Measurements from ENCODE around the gene CD14. TPM values are rescaled to one million over a fixed set of nuclear protein-coding genes. Genes with fewer than 3 reads are reported as not detected.
A peak's percentile ranks its signal among the peaks of the same experiment; 100 is the strongest.
"Not testable (repeated sequence)": the region's sequence is repeated elsewhere in the genome, so short reads cannot be mapped to it uniquely, and the experiment has no call there.

The CD14 gene
- total and polyA plus RNA-seq, 4 experiments from 2014 or later, result 2.7 to 5.2 (median 4.1) TPM

- H3K36me3 ChIP-seq (ENCODE audit: insufficient read depth, low read length), result peaks cover 52% of the 10 kb centered on the region
- CTCF ChIA-PET (ENCODE audit: partially characterized antibody), result no interaction called here
Measured at GRCh38 chr5:140672455-140673186, 39.6 kb upstream of the CD14 start.

GRCh38 chr5:140671472-140672125, 38.6 kb upstream of the CD14 start:
- Histone ChIP-seq H3K27ac (ENCODE audit: low read depth, low read length) (no peak overlapping the region), H3K36me3 (ENCODE audit: insufficient read depth, low read length) (peaks cover 42% of the 10 kb centered on the region), H3K4me3 (ENCODE audit: low read length in 2 of 2) (no peak overlapping the region), H3K27me3 (ENCODE audit: insufficient read depth, low read length) (no peaks in the 10 kb centered on the region), H3K4me1 (ENCODE audit: insufficient read depth, low read length) (peaks cover 9% of the 10 kb centered on the region), H3K9me3 (ENCODE audit: control insufficient read depth in 1 of 2, low read length in 2 of 2) (no peaks in the 10 kb centered on the region)
- H3K27me3 Mint-ChIP-seq, result no peaks in the 10 kb centered on the region
- DNase-seq, result no peak
- H3K36me3 Mint-ChIP-seq, result peaks cover 51 to 73% of the 10 kb centered on the region in 2 donors
- H3K4me1 Mint-ChIP-seq, result peaks cover 15 to 26% (median 19%) of the 10 kb centered on the region in 4 donors
- no peaks in the 10 kb centered on the region for H3K9me3 Mint-ChIP-seq
- ChIA-PET POLR2A (ENCODE audit: partially characterized antibody) (interaction anchor here (2.1 kb wide), 1 partner anchor 24 kb away, joined by 9 read pairs; the partner anchor contains the start of genes IK and NDUFA2), CTCF (ENCODE audit: partially characterized antibody) (no interaction called here)
- peak overlapping the region in 2 of 7 donors; percentile 60 to 68 for H3K27ac Mint-ChIP-seq
- intact Hi-C loops (cut with micrococcal nuclease), result no loop called here
- H3K4me3 Mint-ChIP-seq, result no peak overlapping the region

More at GRCh38 chr5:140672455-140673186, 39.6 kb upstream of the CD14 start:
- no peak overlapping the region for H3K27ac ChIP-seq (ENCODE audit: low read depth, low read length)
- Mint-ChIP-seq H3K4me3 (no peak overlapping the region), H3K27me3 (no peaks in the 10 kb centered on the region), H3K27ac (no peak overlapping the region), H3K9me3 (no peaks in the 10 kb centered on the region), H3K4me1 (peaks cover 6 to 16% (median 10%) of the 10 kb centered on the region in 4 donors), H3K36me3 (peaks cover 56 to 75% of the 10 kb centered on the region in 2 donors)
- POLR2A ChIA-PET (ENCODE audit: partially characterized antibody), result interaction anchor here (1.3 to 1.4 kb wide), 2 partner anchors 17 to 28 kb away, joined by 3 to 4 read pairs; partner anchors contain the start of gene ZMAT2
- no peaks in the 10 kb centered on the region for H3K27me3 ChIP-seq (ENCODE audit: insufficient read depth, low read length)
- no peaks in the 10 kb centered on the region for H3K4me1 ChIP-seq (ENCODE audit: insufficient read depth, low read length)
- H3K9me3 ChIP-seq (ENCODE audit: control insufficient read depth in 1 of 2, low read length in 2 of 2), result no peaks in the 10 kb centered on the region
- intact Hi-C loops (cut with micrococcal nuclease), result no loop called here
- no peak overlapping the region for H3K4me3 ChIP-seq (ENCODE audit: low read length in 2 of 2)
- DNase-seq, result no peak

GRCh38 chr5:140671035-140671434, 38.1 kb upstream of the CD14 start:
- CTCF ChIA-PET (ENCODE audit: partially characterized antibody); H3K9me3 ChIP-seq (ENCODE audit: control insufficient read depth in 1 of 2, low read length in 2 of 2); H3K27me3 ChIP-seq (ENCODE audit: insufficient read depth, low read length); H3K27ac Mint-ChIP-seq; H3K4me3 ChIP-seq (ENCODE audit: low read length in 2 of 2); intact Hi-C loops (cut with micrococcal nuclease); H3K4me3 Mint-ChIP-seq; H3K9me3 Mint-ChIP-seq; DNase-seq; H3K27ac ChIP-seq (ENCODE audit: low read depth, low read length); H3K27me3 Mint-ChIP-seq: not testable (repeated sequence)
- Mint-ChIP-seq H3K36me3 (peaks cover 45 to 70% of the 10 kb centered on the region in 2 donors), H3K4me1 (peaks cover 19 to 32% (median 24%) of the 10 kb centered on the region in 4 donors)
- POLR2A ChIA-PET (ENCODE audit: partially characterized antibody), result interaction anchor here (1.0 to 2.1 kb wide), 2 partner anchors 24 to 37 kb away, joined by 3 to 9 read pairs; partner anchors contain the start of genes IK and NDUFA2
- Histone ChIP-seq H3K4me1 (ENCODE audit: insufficient read depth, low read length) (peaks cover 14% of the 10 kb centered on the region), H3K36me3 (ENCODE audit: insufficient read depth, low read length) (peaks cover 36% of the 10 kb centered on the region)

GRCh38 chr5:140664359-140665119, 31.6 kb upstream of the CD14 start, which contains the start of gene WDR55:
Gene WDR55 (plus strand): TSS chr5:140664904. CDS start chr5:140664913, 9 bp downstream.
- Histone ChIP-seq H3K36me3 (ENCODE audit: insufficient read depth, low read length) (peaks cover 51% of the 10 kb centered on the region), H3K4me3 (ENCODE audit: low read length in 2 of 2) (peak within 1 kb of the TSS; percentile 90 to 98), H3K27me3 (ENCODE audit: insufficient read depth, low read length) (no peaks in the 10 kb centered on the region), H3K9me3 (ENCODE audit: control insufficient read depth in 1 of 2, low read length in 2 of 2) (no peaks in the 10 kb centered on the region), H3K4me1 (ENCODE audit: insufficient read depth, low read length) (peaks cover 20% of the 10 kb centered on the region), H3K27ac (ENCODE audit: low read depth, low read length) (peak within 1 kb of the TSS; percentile 95)
- POLR2A ChIA-PET (ENCODE audit: partially characterized antibody), result interaction anchor here (0.6 to 5.4 kb wide), 19 partner anchors 10 to 263 kb away, joined by 3 to 74 read pairs (median 6); partner anchors contain the start of genes ANKHD1, CD14, EIF4EBP3 and HARS1
- peaks cover 39 to 78% of the 10 kb centered on the region in 2 donors for H3K36me3 Mint-ChIP-seq
- peak; percentile 94 to 99 (median 94) for DNase-seq
- H3K27me3 Mint-ChIP-seq, result no peaks in the 10 kb centered on the region
- CTCF ChIA-PET (ENCODE audit: partially characterized antibody), result interaction anchor here (1.2 to 1.6 kb wide), 3 partner anchors 17 to 54 kb away, joined by 3 to 7 read pairs (median 4); partner anchors contain the start of genes IK and NDUFA2
- intact Hi-C loops (cut with micrococcal nuclease), result loop anchor here (1.0 to 2.0 kb wide), 7 partner anchors 17 to 263 kb away; partner anchors contain the start of genes ANKHD1, APBB3, HARS1 and HARS2
- H3K4me1 Mint-ChIP-seq, result peaks cover 27 to 52% (median 34%) of the 10 kb centered on the region in 4 donors
- peak within 1 kb of the TSS; percentile 96 to 99 (median 98) for H3K4me3 Mint-ChIP-seq
- peak within 1 kb of the TSS; percentile 98 to 99 (median 99) for H3K27ac Mint-ChIP-seq
- peaks cover 0 to 3% (median 0%) of the 10 kb centered on the region in 8 donors for H3K9me3 Mint-ChIP-seq

GRCh38 chr5:140664030-140664358, 31.0 kb upstream of the CD14 start:
- CTCF ChIA-PET (ENCODE audit: partially characterized antibody), result interaction anchor here (1.4 to 1.6 kb wide), 2 partner anchors 17 to 55 kb away, joined by 4 to 7 read pairs; partner anchors contain the start of genes IK and NDUFA2
- H3K36me3 ChIP-seq (ENCODE audit: insufficient read depth, low read length), result peaks cover 51% of the 10 kb centered on the region

GRCh38 chr5:140660371-140660770, 27.4 kb upstream of the CD14 start:
- H3K4me1 ChIP-seq (ENCODE audit: insufficient read depth, low read length); H3K27me3 Mint-ChIP-seq; H3K9me3 Mint-ChIP-seq; H3K27me3 ChIP-seq (ENCODE audit: insufficient read depth, low read length); H3K4me3 ChIP-seq (ENCODE audit: low read length in 2 of 2); H3K27ac ChIP-seq (ENCODE audit: low read depth, low read length); DNase-seq; CTCF ChIA-PET (ENCODE audit: partially characterized antibody); intact Hi-C loops (cut with micrococcal nuclease); H3K27ac Mint-ChIP-seq; H3K9me3 ChIP-seq (ENCODE audit: control insufficient read depth in 1 of 2, low read length in 2 of 2): not testable (repeated sequence)
- POLR2A ChIA-PET (ENCODE audit: partially characterized antibody), result interaction anchor here (1.2 to 2.8 kb wide), 2 partner anchors 13 to 259 kb away, joined by 4 to 9 read pairs; partner anchors contain the start of genes ANKHD1, IK and NDUFA2
- H3K36me3 Mint-ChIP-seq, result peaks cover 56 to 76% of the 10 kb centered on the region in 2 donors
- H3K36me3 ChIP-seq (ENCODE audit: insufficient read depth, low read length), result peaks cover 67% of the 10 kb centered on the region
- H3K4me3 Mint-ChIP-seq, result peak overlapping the region in 1 of 8 donors; percentile 54
- H3K4me1 Mint-ChIP-seq, result peaks cover 4 to 16% (median 13%) of the 10 kb centered on the region in 4 donors

More at GRCh38 chr5:140664030-140664358, 31.0 kb upstream of the CD14 start:
- H3K27ac Mint-ChIP-seq, result peak overlapping the region; percentile 98 to 99 (median 99)
- DNase-seq, result no peak
- H3K36me3 Mint-ChIP-seq, result peaks cover 43 to 78% of the 10 kb centered on the region in 2 donors
- peak overlapping the region; percentile 95 for H3K27ac ChIP-seq (ENCODE audit: low read depth, low read length)
- H3K4me3 Mint-ChIP-seq, result peak overlapping the region; percentile 96 to 99 (median 98)
- H3K9me3 ChIP-seq (ENCODE audit: control insufficient read depth in 1 of 2, low read length in 2 of 2), result no peaks in the 10 kb centered on the region
- H3K4me1 ChIP-seq (ENCODE audit: insufficient read depth, low read length), result peaks cover 20% of the 10 kb centered on the region
- POLR2A ChIA-PET (ENCODE audit: partially characterized antibody), result interaction anchor here (0.6 to 5.4 kb wide), 16 partner anchors 10 to 263 kb away, joined by 3 to 74 read pairs (median 6); partner anchors contain the start of genes ANKHD1, CD14, EIF4EBP3 and HARS1
- H3K4me3 ChIP-seq (ENCODE audit: low read length in 2 of 2), result peak overlapping the region; percentile 90 to 98
- H3K27me3 ChIP-seq (ENCODE audit: insufficient read depth, low read length), result no peaks in the 10 kb centered on the region
- intact Hi-C loops (cut with micrococcal nuclease), result loop anchor here (1.0 to 2.0 kb wide), 7 partner anchors 17 to 263 kb away; partner anchors contain the start of genes ANKHD1, APBB3, HARS1 and HARS2
- H3K4me1 Mint-ChIP-seq, result peaks cover 27 to 52% (median 34%) of the 10 kb centered on the region in 4 donors
- peaks cover 0 to 3% (median 0%) of the 10 kb centered on the region in 8 donors for H3K9me3 Mint-ChIP-seq
- no peaks in the 10 kb centered on the region for H3K27me3 Mint-ChIP-seq

All from CD4-positive, alpha-beta memory T cell (primary cell).